NT2/D1 (cell line): ENCODE results near the gene AVPR2.

Experiments
- DNase-seq: peaks from one replicate; pipeline ENCODE4 v3.0.0-alpha.2; 2011; ENCODE audit warnings: low read depth, low spot score
- H3K27me3 ChIP-seq: 2 replicates; pipeline ENCODE4 v1.6.0; 2011; ENCODE audit warnings: mild to moderate bottlenecking; ENCODE audit not compliant: insufficient read length, insufficient read depth
- H3K36me3 ChIP-seq: 2 replicates; pipeline ENCODE4 v1.6.1; 2011; ENCODE audit warnings: mild to moderate bottlenecking, low read length, mixed read lengths; ENCODE audit not compliant: insufficient read depth, insufficient read length
- H3K4me1 ChIP-seq: 2 replicates; pipeline ENCODE4 v1.5.1; 2011; ENCODE audit not compliant: insufficient read depth, insufficient read length
- H3K4me3 ChIP-seq: 2 replicates; pipeline ENCODE4 v1.5.1; 2011; ENCODE audit warnings: low read depth; ENCODE audit not compliant: insufficient read length
- H3K9ac ChIP-seq: 2 replicates; pipeline ENCODE4 v1.6.0; 2011; ENCODE audit warnings: low read depth; ENCODE audit not compliant: insufficient read length
- H3K9me3 ChIP-seq: 2 replicates; pipeline ENCODE4 v1.5.1; 2011; ENCODE audit warnings: mild to moderate bottlenecking, low read length; ENCODE audit not compliant: insufficient read depth
- SUZ12 ChIP-seq: IDR thresholded peaks from 2 replicates; pipeline ENCODE4 v1.6.1; 2011; ENCODE audit not compliant: insufficient read length, insufficient read depth; ENCODE audit errors: extremely low read depth
- YY1 ChIP-seq: IDR thresholded peaks from 2 replicates; pipeline ENCODE4 v1.6.1; 2011; ENCODE audit not compliant: insufficient read length, insufficient read depth
- ZNF274 ChIP-seq: IDR thresholded peaks from 2 replicates; pipeline ENCODE4 v1.6.1; 2011; ENCODE audit warnings: mild to moderate bottlenecking, low read depth, low read length

The AVPR2 gene

DNA sequence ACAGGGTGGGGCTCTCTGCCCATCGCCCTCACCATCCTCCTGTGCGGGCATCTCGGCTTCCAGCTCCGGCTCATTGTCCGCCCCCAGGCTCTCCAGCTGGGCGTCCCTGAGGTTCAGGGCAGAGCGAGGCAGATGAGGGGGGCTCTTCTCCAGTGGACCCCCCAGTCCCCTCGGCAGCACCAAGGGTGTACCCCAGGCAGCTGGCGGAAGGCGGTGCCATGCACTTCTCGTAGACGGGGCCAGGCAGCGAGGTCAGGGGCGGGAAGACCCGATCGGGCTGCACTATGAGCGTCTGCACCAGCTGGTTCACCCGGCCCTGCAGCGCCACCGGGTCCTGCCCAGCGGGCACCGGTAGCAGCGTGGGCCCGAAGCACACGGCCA, 5.5 kb downstream of the AVPR2 start:
- TF ChIP-seq YY1 (no peak), ZNF274 (no peak), SUZ12 (no peak)
- H3K9me3 ChIP-seq, result no peaks in the 10 kb centered on the region
- H3K27me3 ChIP-seq, result no peaks in the 10 kb centered on the region
- H3K9ac ChIP-seq, result no peak overlapping the region
- no peaks in the 10 kb centered on the region for H3K4me1 ChIP-seq
- no peaks in the 10 kb centered on the region for H3K36me3 ChIP-seq
- no peak overlapping the region for H3K4me3 ChIP-seq
- no peak for DNase-seq

DNA sequence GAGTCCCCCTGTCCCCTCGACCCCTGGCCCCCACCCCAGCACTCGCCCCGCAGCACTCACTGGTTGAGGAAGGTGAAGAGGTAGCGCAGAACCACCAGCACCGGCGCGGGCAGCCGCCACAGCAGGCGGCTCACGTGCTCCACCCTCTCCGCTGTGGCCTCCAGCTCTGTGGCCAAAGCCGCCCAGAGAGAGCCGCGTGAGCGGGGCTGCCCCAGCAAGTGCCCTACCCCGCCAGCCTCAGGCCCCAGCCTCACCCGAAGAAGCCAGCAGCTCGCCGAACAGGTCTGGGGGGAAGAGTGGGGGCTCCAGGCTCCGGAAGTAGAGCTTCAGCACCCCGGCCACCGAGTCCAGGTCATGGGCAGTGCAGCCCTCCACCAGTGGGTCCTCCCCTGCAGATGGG, 6.0 kb downstream of the AVPR2 start:
- H3K4me3 ChIP-seq, result no peak overlapping the region
- TF ChIP-seq ZNF274 (no peak), YY1 (no peak), SUZ12 (no peak)
- DNase-seq, result no peak
- no peaks in the 10 kb centered on the region for H3K36me3 ChIP-seq
- no peaks in the 10 kb centered on the region for H3K27me3 ChIP-seq
- no peaks in the 10 kb centered on the region for H3K4me1 ChIP-seq
- H3K9me3 ChIP-seq, result no peaks in the 10 kb centered on the region
- no peak overlapping the region for H3K9ac ChIP-seq

GRCh38 chrX:153911798-153912197, 7.3 kb downstream of the AVPR2 start:
- Histone ChIP-seq H3K27me3 (no peaks in the 10 kb centered on the region), H3K36me3 (peaks cover 6% of the 10 kb centered on the region), H3K4me1 (no peaks in the 10 kb centered on the region), H3K4me3 (no peak overlapping the region), H3K9me3 (no peaks in the 10 kb centered on the region), H3K9ac (no peak overlapping the region)
- no peak for DNase-seq
- no peak for TF ChIP-seq ZNF274
- no peak for TF ChIP-seq SUZ12
- no peak for TF ChIP-seq YY1

GRCh38 chrX:153913211-153913610, 8.7 kb downstream of the AVPR2 start:
- Histone ChIP-seq H3K9ac (no peak overlapping the region), H3K36me3 (peaks cover 6% of the 10 kb centered on the region), H3K4me1 (no peaks in the 10 kb centered on the region), H3K9me3 (no peaks in the 10 kb centered on the region), H3K4me3 (no peak overlapping the region), H3K27me3 (no peaks in the 10 kb centered on the region)
- DNase-seq, result no peak
- TF ChIP-seq SUZ12 (no peak), ZNF274 (no peak), YY1 (no peak)

GRCh38 chrX:153913701-153914100, 9.2 kb downstream of the AVPR2 start:
- Histone ChIP-seq H3K36me3 (peaks cover 8% of the 10 kb centered on the region), H3K9ac (no peak overlapping the region), H3K4me3 (no peak overlapping the region), H3K4me1 (no peaks in the 10 kb centered on the region), H3K27me3 (no peaks in the 10 kb centered on the region), H3K9me3 (no peaks in the 10 kb centered on the region)
- no peak for TF ChIP-seq SUZ12
- TF ChIP-seq YY1, result no peak
- no peak for TF ChIP-seq ZNF274
- DNase-seq, result no peak

- no peak overlapping the region for H3K4me3 ChIP-seq
- TF ChIP-seq ZNF274, result no peak
- TF ChIP-seq YY1, result no peak
- no peak for TF ChIP-seq SUZ12
- no peaks in the 10 kb centered on the region for H3K27me3 ChIP-seq
- peaks cover 14% of the 10 kb centered on the region for H3K36me3 ChIP-seq
- no peaks in the 10 kb centered on the region for H3K9me3 ChIP-seq
- DNase-seq, result no peak
- no peak overlapping the region for H3K9ac ChIP-seq
- H3K4me1 ChIP-seq, result no peaks in the 10 kb centered on the region
Measured at GRCh38 chrX:153917869-153918268, 13.4 kb downstream of the AVPR2 start.

- no peak for TF ChIP-seq ZNF274
- no peak for TF ChIP-seq SUZ12
- no peak for TF ChIP-seq YY1
- Histone ChIP-seq H3K4me1 (no peaks in the 10 kb centered on the region), H3K4me3 (no peak overlapping the region), H3K9me3 (no peaks in the 10 kb centered on the region), H3K9ac (no peak overlapping the region), H3K27me3 (no peaks in the 10 kb centered on the region), H3K36me3 (peaks cover 14% of the 10 kb centered on the region)
- DNase-seq, result no peak
Measured at GRCh38 chrX:153919281-153919680, 14.8 kb downstream of the AVPR2 start.

DNA sequence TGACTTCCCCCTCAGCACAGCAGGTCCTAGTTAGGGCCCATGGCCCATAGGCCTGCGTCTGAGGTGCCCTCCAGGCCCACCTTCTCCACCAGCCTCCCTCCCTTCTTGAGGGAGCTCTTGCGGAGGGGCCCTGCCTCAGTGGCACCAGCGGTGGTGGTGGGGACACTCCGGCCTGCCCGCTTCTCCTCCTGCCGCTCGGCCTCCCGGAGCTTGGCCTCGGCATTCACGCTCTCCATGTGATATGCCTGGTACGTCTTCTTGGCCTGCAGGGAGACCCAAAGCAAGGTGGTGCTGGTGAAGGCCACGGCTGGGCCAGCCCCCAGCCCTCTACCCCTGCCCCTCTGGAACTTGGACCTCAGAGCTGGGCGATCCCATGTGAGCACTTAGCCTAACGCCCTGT, 16.1 kb downstream of the AVPR2 start:
- Histone ChIP-seq H3K27me3 (no peaks in the 10 kb centered on the region), H3K36me3 (peaks cover 14% of the 10 kb centered on the region), H3K9me3 (no peaks in the 10 kb centered on the region), H3K4me1 (no peaks in the 10 kb centered on the region), H3K4me3 (no peak overlapping the region), H3K9ac (no peak overlapping the region)
- no peak for DNase-seq
- TF ChIP-seq ZNF274, result no peak
- TF ChIP-seq YY1, result no peak
- no peak for TF ChIP-seq SUZ12
